Endothelial cell of umbilical vein (primary cell): ENCODE results near the gene ZNF799. TPM values are rescaled to one million over a fixed set of nuclear protein-coding genes. Genes with fewer than 3 reads are reported as not detected.
"Not testable (repeated sequence)": the region's sequence is repeated elsewhere in the genome, so short reads cannot be mapped to it uniquely, and the experiment has no call there.

ENCODE experiments used
- BruUV-seq: library from RNA; stranded (reverse); fragments of 400-500 nt; replicated peaks from 2 replicates; lab custom pipeline; 2021; lab: Mats Ljungman, UMichigan
- CTCF ChIA-PET: fragments of 300-600, 350-600 bp; sonication (Branson Sonifier 250); formaldehyde crosslinking; loops from one replicate; lab custom pipeline; 2021; ENCODE audit warnings: antibody characterized with exemption, inconsistent platforms; lab: Charles Lee
- POLR2A ChIA-PET: fragments of 300-600, 350-600 bp; sonication (Branson Sonifier 250); formaldehyde crosslinking; loops from one replicate; lab custom pipeline; 2021; ENCODE audit warnings: antibody characterized with exemption, inconsistent platforms; lab: Charles Lee
- DNase-seq: peaks from one replicate; pipeline ENCODE4 v3.0.0-alpha.2; 2011; ENCODE audit warnings: low read depth, low spot score
- FAIRE-seq: peaks from 2 replicates; lab custom pipeline; 2011; peaks lifted over from hg19 to GRCh38; lab: Jason Lieb, UNC
- H2AFZ ChIP-seq: 2 replicates; pipeline ENCODE4 v1.6.0; 2012; ENCODE audit warnings: low read depth, low read length, control low read depth, inconsistent platforms
- H3K27ac ChIP-seq: 2 replicates; pipeline ENCODE4 v1.5.1; 2011; ENCODE audit warnings: low read depth, mild to moderate bottlenecking, control low read depth, low read length, moderate library complexity; ENCODE audit not compliant: insufficient read depth
- H3K27me3 ChIP-seq, 2 experiments: 2 replicates each; pipeline versions ENCODE4 v1.6.0 to v1.6.1; 2011; ENCODE audit warnings: low read length in 2 of 2, mixed read lengths in 1 of 2; ENCODE audit not compliant: control insufficient read depth in 2 of 2, insufficient read depth in 2 of 2
- H3K36me3 ChIP-seq, 2 experiments: 2 replicates in 1 of 2; 3 replicates in 1 of 2; pipeline ENCODE4 v1.5.1; 2011; ENCODE audit warnings: low read length in 2 of 2, mild to moderate bottlenecking in 1 of 2, moderate library complexity in 1 of 2; ENCODE audit not compliant: control insufficient read depth in 2 of 2, insufficient read depth in 2 of 2; ENCODE audit errors: extremely low read depth in 1 of 2
- H3K4me1 ChIP-seq: 3 replicates; pipeline ENCODE4 v1.5.1; 2011; ENCODE audit warnings: mild to moderate bottlenecking, low read length; ENCODE audit not compliant: control insufficient read depth, insufficient read depth; ENCODE audit errors: extremely low read depth
- H3K4me2 ChIP-seq: 2 replicates; pipeline ENCODE4 v1.6.1; 2011; ENCODE audit warnings: low read length, control low read depth, mixed read lengths; ENCODE audit not compliant: insufficient read depth
- H3K4me3 ChIP-seq, 3 experiments: fragments of 200-600 bp in 1 of 3; sonication (generic), shearing (Covaris generic) in 1 of 3; replicated peaks in 1 of 3; 2 replicates each; pipeline ENCODE4 v1.5.1; 2011 to 2016; ENCODE audit warnings: control low read depth in 3 of 3, low read length in 3 of 3, mild to moderate bottlenecking in 2 of 3, inconsistent platforms in 1 of 3, low read depth in 1 of 3, moderate library complexity in 1 of 3; ENCODE audit not compliant: insufficient read depth in 1 of 3
- H3K79me2 ChIP-seq: 2 replicates; pipeline ENCODE4 v1.6.0; 2012; ENCODE audit warnings: low read length, inconsistent platforms; ENCODE audit not compliant: control insufficient read depth, insufficient read depth
- H3K9ac ChIP-seq: replicated peaks from 2 replicates; pipeline ENCODE3; 2011; ENCODE audit warnings: low read length, control low read depth; ENCODE audit not compliant: insufficient read depth; ENCODE audit errors: extremely low read depth
- H3K9me1 ChIP-seq: replicated peaks from 3 replicates; pipeline ENCODE4 v1.6.0; 2011; ENCODE audit warnings: mild to moderate bottlenecking, low read length; ENCODE audit not compliant: control insufficient read depth, insufficient read depth; ENCODE audit errors: extremely low read depth
- H3K9me3 ChIP-seq: replicated peaks from 2 replicates; pipeline ENCODE4 v1.5.1; 2012; ENCODE audit warnings: low read length, inconsistent platforms; ENCODE audit not compliant: control insufficient read depth, insufficient read depth
- H4K20me1 ChIP-seq: replicated peaks from 2 replicates; pipeline ENCODE3; 2011; ENCODE audit warnings: mild to moderate bottlenecking, low read length; ENCODE audit not compliant: control insufficient read depth, insufficient read depth; ENCODE audit errors: extremely low read depth
- CTCF ChIP-seq, 2 donors: IDR thresholded peaks; 1 replicate in 1 of 2; 2 replicates in 1 of 2; pipeline ENCODE4 v1.5.1; 2011; ENCODE audit warnings: low read length in 2 of 2, mild to moderate bottlenecking in 2 of 2, moderate library complexity in 2 of 2, control low read depth in 1 of 2, inconsistent platforms in 1 of 2, low read depth in 1 of 2; ENCODE audit not compliant: insufficient read depth in 1 of 2; ENCODE audit errors: extremely low read depth in 1 of 2
- EZH2 ChIP-seq: IDR thresholded peaks from 2 replicates; pipeline ENCODE4 v1.6.1; 2012; ENCODE audit warnings: borderline replicate concordance, low read depth, mild to moderate bottlenecking, moderate library complexity, low read length, inconsistent platforms; ENCODE audit not compliant: severe bottlenecking
- FOS ChIP-seq: IDR thresholded peaks from 2 replicates; pipeline ENCODE4 v1.6.1; 2011; ENCODE audit warnings: mild to moderate bottlenecking, low read length, moderate library complexity, borderline replicate concordance; ENCODE audit not compliant: insufficient read depth
- GATA2 ChIP-seq: IDR thresholded peaks from 2 replicates; pipeline ENCODE4 v1.7.0; 2011; ENCODE audit warnings: low read depth, mild to moderate bottlenecking, moderate library complexity, mixed read lengths, low read length; ENCODE audit not compliant: insufficient read length, insufficient read depth
- JUN ChIP-seq: IDR thresholded peaks from 2 replicates; pipeline ENCODE4 v1.6.1; 2011; ENCODE audit warnings: borderline replicate concordance, low read depth; ENCODE audit not compliant: insufficient read length, insufficient read depth
- MAX ChIP-seq: IDR thresholded peaks from 2 replicates; pipeline ENCODE4 v1.6.1; 2011; ENCODE audit not compliant: insufficient read depth, insufficient read length
- MYC ChIP-seq: IDR thresholded peaks from one replicate; pipeline ENCODE4 v1.6.1; 2011; ENCODE audit warnings: mild to moderate bottlenecking, low read depth, low read length
- POLR2A ChIP-seq: IDR thresholded peaks from 2 replicates; pipeline ENCODE4 v1.6.1; 2012; ENCODE audit warnings: low read depth, mild to moderate bottlenecking, control low read depth, low read length
- POLR2AphosphoS5 ChIP-seq: IDR thresholded peaks from 2 replicates; pipeline ENCODE4 v1.6.1; 2012; ENCODE audit warnings: low read depth, mild to moderate bottlenecking, control low read depth, low read length, moderate library complexity; ENCODE audit not compliant: insufficient read depth
- dilution Hi-C: fragments of 300-500 bp; cut with MboI; formaldehyde crosslinking; loops from one replicate; pipeline ENCODE4 v1.15.0; 2019; ENCODE audit warnings: low sequenced_read_pairs; ENCODE audit not compliant: extremely low pct_ligation_motif_present
- intact Hi-C: fragments of 100-400 bp; cut with micrococcal nuclease; formaldehyde crosslinking; loops from one replicate; pipeline ENCODE4 v1.10.0; 2022
- polyA plus RNA-seq, 4 experiments: library from polyadenylated mRNA; depleted of rRNA in 3 of 4; stranded (reverse) in 3 of 4; unstranded in 1 of 4; fragments of >200 nt; gene quantifications; 2 replicates each; pipeline versions ENCODE4 v1.2.1 to v1.2.3, GENCODE V29; 2011 to 2012; ENCODE audit warnings: missing spikeins in 1 of 4
- total RNA-seq: library from RNA; stranded (reverse); gene quantifications from 2 replicates; pipeline ENCODE4 v1.2.3, GENCODE V29; 2021

ZNF799 gene
- total and polyA plus RNA-seq, 2 donors (not counting 3 experiments of a cell fraction or from before 2014, with no cell fraction given): 1.0 to 3.0 TPM

GRCh38 chr19:12425236-12425887 is 24.3 kb upstream of the ZNF799 start:
- DNase-seq (no peak), FAIRE-seq (no peak)
- Histone ChIP-seq H3K9me1 (no peaks in the 10 kb centered on the region), H3K9me3 (no peaks in the 10 kb centered on the region), H3K4me1 (no peaks in the 10 kb centered on the region), H3K79me2 (no peaks in the 10 kb centered on the region), H3K9ac (no peak overlapping the region), H3K4me2 (no peak overlapping the region), H3K27ac (no peak overlapping the region), H4K20me1 (no peaks in the 10 kb centered on the region), H3K36me3 (no peaks in the 10 kb centered on the region), H3K4me3 (no peak overlapping the region), H2AFZ (no peak overlapping the region), H3K27me3 (no peaks in the 10 kb centered on the region)
- CTCF ChIA-PET: no interaction called here
- no peak for TF ChIP-seq EZH2
- no peak for TF ChIP-seq MAX
- TF ChIP-seq MYC: no peak
- TF ChIP-seq POLR2A: no peak
- TF ChIP-seq POLR2AphosphoS5: no peak
- TF ChIP-seq CTCF (IDR thresholded peaks at IDR 0.05; ENCODE audit: extremely low read depth in 1 of 2, insufficient read depth in 1 of 2, low read depth in 1 of 2, low read length in 2 of 2): no peak
- TF ChIP-seq GATA2: no peak
- no peak for TF ChIP-seq JUN
- TF ChIP-seq FOS: no peak
- dilution Hi-C loops (no loop called here), intact Hi-C loops (no loop called here)
- no TSS peak for BruUV-seq
- POLR2A ChIA-PET: no interaction called here

- H3K27me3 ChIP-seq, H2AFZ ChIP-seq, H3K4me3 ChIP-seq, DNase-seq, BruUV-seq, H3K9me3 ChIP-seq, H3K36me3 ChIP-seq, H3K4me1 ChIP-seq, H3K4me2 ChIP-seq, H3K27ac ChIP-seq, H3K9me1 ChIP-seq, POLR2A ChIA-PET, H3K9ac ChIP-seq, H3K79me2 ChIP-seq, dilution Hi-C loops, FAIRE-seq, H4K20me1 ChIP-seq, intact Hi-C loops, CTCF ChIA-PET: not testable (repeated sequence)
Observed at GRCh38 chr19:12417273-12417672, 16.2 kb upstream of the ZNF799 start.
